ENCODE results near the gene ZBTB21.

The ZBTB21 gene

GRCh38 chr21:42048870-42049577, 38.9 kb upstream of the ZBTB21 start:
- H3K36me3 ChIP-seq = no peaks in the 10 kb centered on the region
- no peak overlapping the region for H3K4me3 ChIP-seq (ENCODE audit: low read depth, low read length)
- H3K27me3 ChIP-seq = no peaks in the 10 kb centered on the region
- DNase-seq = no peak
- no peak for TF ChIP-seq CTCF (IDR thresholded peaks at IDR 0.05; ENCODE audit: low read depth, low read length)
- H3K9me3 ChIP-seq = no peaks in the 10 kb centered on the region
- H3K4me1 ChIP-seq = no peaks in the 10 kb centered on the region

DNA sequence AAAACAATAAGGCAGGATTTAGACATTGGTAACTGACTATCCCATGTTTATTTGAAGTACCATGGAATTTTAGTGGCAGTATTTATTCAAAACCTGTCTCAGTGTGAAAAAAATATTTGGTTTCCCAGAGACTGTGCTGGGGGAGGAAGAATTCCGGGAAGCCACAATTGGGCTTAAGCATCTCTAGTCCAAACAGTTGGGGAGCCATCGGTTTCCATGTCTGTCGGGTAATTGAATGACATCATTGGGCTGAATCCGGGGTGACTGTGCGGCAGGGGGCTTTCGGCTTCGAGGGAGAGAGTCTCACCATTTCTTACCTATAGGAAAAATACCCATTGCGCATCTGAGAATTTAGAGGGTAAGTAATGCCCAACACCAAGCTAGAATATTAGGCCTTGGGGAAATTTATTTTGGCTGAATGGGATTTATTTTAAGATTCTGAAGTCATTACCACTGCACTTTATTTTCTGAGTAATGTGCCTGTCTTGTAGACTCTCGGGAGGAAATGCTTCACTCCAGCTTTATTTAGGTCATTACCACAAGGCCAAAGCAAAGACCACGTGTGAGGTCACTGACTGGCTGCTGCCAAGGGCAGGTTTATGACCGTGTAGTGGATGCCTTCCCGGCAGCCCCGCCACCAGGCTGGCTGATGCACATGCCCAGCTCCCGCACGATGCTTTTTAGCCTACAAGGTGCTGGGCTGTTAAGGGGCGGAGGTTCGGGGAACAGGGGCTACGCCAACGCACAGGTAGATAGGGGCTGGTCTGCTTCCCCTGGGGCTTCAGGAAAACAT, 37.9 kb upstream of the ZBTB21 start:
- Histone ChIP-seq H3K36me3 (no peaks in the 10 kb centered on the region), H3K27me3 (no peaks in the 10 kb centered on the region), H3K4me3 (ENCODE audit: low read depth, low read length) (no peak overlapping the region), H3K4me1 (no peaks in the 10 kb centered on the region), H3K9me3 (no peaks in the 10 kb centered on the region)
- TF ChIP-seq CTCF (IDR thresholded peaks at IDR 0.05; ENCODE audit: low read depth, low read length) = no peak
- DNase-seq = no peak

DNA sequence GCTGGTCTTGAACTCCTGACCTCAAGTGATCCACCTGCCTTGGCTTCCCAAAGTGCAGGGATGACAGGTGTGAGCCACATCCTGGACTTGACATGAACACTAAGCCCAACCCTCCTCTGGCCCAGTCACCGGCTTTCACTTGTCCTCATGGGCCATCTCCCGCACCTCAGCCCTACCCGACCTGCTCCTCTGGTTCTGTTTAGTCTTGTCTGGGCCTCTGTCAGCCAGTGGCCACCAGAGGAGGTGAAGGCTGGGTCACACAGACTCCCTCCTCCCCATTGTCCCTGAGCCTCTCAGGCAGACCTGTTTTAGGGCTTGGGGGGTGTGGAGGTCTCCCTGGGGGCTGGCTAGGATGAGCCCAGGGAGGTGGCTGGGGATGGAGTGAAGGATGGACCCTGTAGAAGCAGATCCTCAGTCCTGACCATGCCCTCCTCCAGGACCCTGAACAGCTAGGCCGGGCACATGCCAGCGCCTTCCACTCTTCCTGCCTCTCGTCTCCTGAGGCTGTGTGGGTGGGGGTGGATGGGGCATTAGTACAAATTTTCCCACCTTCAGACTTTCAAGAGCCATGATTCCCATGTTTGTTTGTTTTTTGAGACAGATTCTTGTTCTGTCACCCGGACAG, 34.8 kb upstream of the ZBTB21 start:
- Histone ChIP-seq H3K36me3 (no peaks in the 10 kb centered on the region), H3K4me3 (ENCODE audit: low read depth, low read length) (no peak overlapping the region), H3K9me3 (no peaks in the 10 kb centered on the region), H3K27me3 (no peaks in the 10 kb centered on the region), H3K4me1 (no peaks in the 10 kb centered on the region)
- DNase-seq = no peak
- no peak for TF ChIP-seq CTCF (IDR thresholded peaks at IDR 0.05; ENCODE audit: low read depth, low read length)

DNA sequence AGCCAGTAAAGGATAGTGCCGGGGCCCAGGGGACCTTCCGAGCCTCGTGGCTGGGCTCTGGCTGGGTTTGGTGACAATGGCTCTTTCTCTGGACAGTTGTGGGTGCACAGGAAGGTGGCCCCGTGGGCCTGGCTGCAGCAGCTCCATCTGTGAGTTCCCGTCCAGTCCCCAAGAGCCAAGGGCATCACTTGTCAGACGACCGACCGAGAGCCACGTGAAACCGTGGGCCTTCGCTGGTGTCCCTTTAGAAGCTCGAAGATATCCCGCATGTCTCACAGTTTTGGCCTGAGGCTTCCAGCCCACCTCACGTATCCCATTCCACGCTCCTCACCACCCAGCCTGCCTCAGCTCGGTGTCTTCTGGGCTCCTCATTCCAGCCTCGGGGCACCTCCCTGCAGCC, 33.8 kb upstream of the ZBTB21 start:
- no peak for TF ChIP-seq CTCF (IDR thresholded peaks at IDR 0.05; ENCODE audit: low read depth, low read length)
- H3K4me3 ChIP-seq (ENCODE audit: low read depth, low read length) = no peak overlapping the region

GRCh38 chr21:42043201-42043895, 33.2 kb upstream of the ZBTB21 start:
- DNase-seq = no peak
- TF ChIP-seq CTCF (IDR thresholded peaks at IDR 0.05; ENCODE audit: low read depth, low read length) = no peak
- no peaks in the 10 kb centered on the region for H3K36me3 ChIP-seq
- no peaks in the 10 kb centered on the region for H3K9me3 ChIP-seq
- H3K4me1 ChIP-seq = no peaks in the 10 kb centered on the region
- no peaks in the 10 kb centered on the region for H3K27me3 ChIP-seq
- H3K4me3 ChIP-seq (ENCODE audit: low read depth, low read length) = no peak overlapping the region

More for the DNA sequence above, 33.8 kb upstream of the ZBTB21 start:
- no peaks in the 10 kb centered on the region for H3K9me3 ChIP-seq
- DNase-seq = no peak
- H3K36me3 ChIP-seq = no peaks in the 10 kb centered on the region
- no peaks in the 10 kb centered on the region for H3K4me1 ChIP-seq
- no peaks in the 10 kb centered on the region for H3K27me3 ChIP-seq

Data from BE2C (cell line).